ENCODE results near the gene PKHD1. TPM values are rescaled to one million over a fixed set of nuclear protein-coding genes. Genes with fewer than 3 reads are reported as not detected.

Gene PKHD1
- total RNA-seq, 4 donors from 2014 or later: 0.11 to 0.68 (median 0.42) TPM

- WGBS: 82% methylated on average over 1 of the region's 1 CpG
- Histone ChIP-seq H3K4me3 (no peak overlapping the region), H3K9me3 (no peaks in the 10 kb centered on the region), H3K27ac (no peak overlapping the region), H3K27me3 (no peaks in the 10 kb centered on the region), H3K4me1 (no peaks in the 10 kb centered on the region), H3K36me3 (no peaks in the 10 kb centered on the region)
- no peak for DNase-seq (ENCODE audit: low spot score in 2 of 2)
- TF ChIP-seq POLR2AphosphoS5 (IDR thresholded peaks at IDR 0.05) (no peak), CTCF (IDR thresholded peaks at IDR 0.05) (no peak), POLR2A (IDR thresholded peaks at IDR 0.05) (no peak), EP300 (IDR thresholded peaks at IDR 0.05) (no peak)
These were observed 454.0 kb downstream of the PKHD1 start for GRCh38 chr6:51633424-51633823.

GRCh38 chr6:51630011-51630410 lies 457.4 kb downstream of the PKHD1 start:
- TF ChIP-seq POLR2AphosphoS5 (IDR thresholded peaks at IDR 0.05) (no peak), POLR2A (IDR thresholded peaks at IDR 0.05) (no peak), EP300 (IDR thresholded peaks at IDR 0.05) (no peak), CTCF (IDR thresholded peaks at IDR 0.05) (no peak)
- Histone ChIP-seq H3K36me3 (no peaks in the 10 kb centered on the region), H3K27ac (no peak overlapping the region), H3K4me3 (no peak overlapping the region), H3K27me3 (no peaks in the 10 kb centered on the region), H3K9me3 (no peaks in the 10 kb centered on the region), H3K4me1 (no peaks in the 10 kb centered on the region)
- 87% methylated on average over 4 of the region's 4 CpGs for WGBS
- no peak for DNase-seq (ENCODE audit: low spot score in 2 of 2)

GRCh38 chr6:51626391-51626790 lies 461.0 kb downstream of the PKHD1 start:
- no peak overlapping the region for H3K4me3 ChIP-seq
- TF ChIP-seq POLR2AphosphoS5 (IDR thresholded peaks at IDR 0.05): no peak
- no peak for TF ChIP-seq EP300 (IDR thresholded peaks at IDR 0.05)
- no peak for TF ChIP-seq POLR2A (IDR thresholded peaks at IDR 0.05)
- TF ChIP-seq CTCF (IDR thresholded peaks at IDR 0.05): no peak
- H3K27me3 ChIP-seq: no peaks in the 10 kb centered on the region
- H3K27ac ChIP-seq: no peak overlapping the region
- DNase-seq (ENCODE audit: low spot score in 2 of 2): no peak
- no peaks in the 10 kb centered on the region for H3K4me1 ChIP-seq
- H3K9me3 ChIP-seq: no peaks in the 10 kb centered on the region
- no peaks in the 10 kb centered on the region for H3K36me3 ChIP-seq
- WGBS: 38% methylated on average over 1 of the region's 1 CpG

- DNase-seq (ENCODE audit: low spot score in 2 of 2): no peak
- no peaks in the 10 kb centered on the region for H3K36me3 ChIP-seq
- no peaks in the 10 kb centered on the region for H3K4me1 ChIP-seq
- H3K4me3 ChIP-seq: no peak overlapping the region
- H3K27me3 ChIP-seq: no peaks in the 10 kb centered on the region
- H3K27ac ChIP-seq: no peak overlapping the region
- WGBS: 92% methylated on average over 4 of the region's 4 CpGs
- TF ChIP-seq EP300 (IDR thresholded peaks at IDR 0.05): no peak
- TF ChIP-seq POLR2AphosphoS5 (IDR thresholded peaks at IDR 0.05): no peak
- TF ChIP-seq CTCF (IDR thresholded peaks at IDR 0.05): no peak
- no peak for TF ChIP-seq POLR2A (IDR thresholded peaks at IDR 0.05)
- no peaks in the 10 kb centered on the region for H3K9me3 ChIP-seq
These were observed 461.8 kb downstream of the PKHD1 start for GRCh38 chr6:51625566-51625965.

- Histone ChIP-seq H3K9me3 (no peaks in the 10 kb centered on the region), H3K27ac (no peak overlapping the region), H3K27me3 (no peaks in the 10 kb centered on the region), H3K4me3 (no peak overlapping the region), H3K36me3 (no peaks in the 10 kb centered on the region), H3K4me1 (peaks cover 4% of the 10 kb centered on the region)
- no peak for TF ChIP-seq EP300 (IDR thresholded peaks at IDR 0.05)
- TF ChIP-seq CTCF (IDR thresholded peaks at IDR 0.05): no peak
- no peak for TF ChIP-seq POLR2AphosphoS5 (IDR thresholded peaks at IDR 0.05)
- TF ChIP-seq POLR2A (IDR thresholded peaks at IDR 0.05): no peak
- DNase-seq (ENCODE audit: low spot score in 2 of 2): no peak
- WGBS: 55% methylated on average over 1 of the region's 1 CpG
These were observed 466.4 kb downstream of the PKHD1 start for GRCh38 chr6:51620971-51621370.

All from suprapubic skin (tissue), 4 donors.